ENCODE measurements around the gene EPHA2. TPM values are rescaled to one million over a fixed set of nuclear protein-coding genes. Genes with fewer than 3 reads are reported as not detected.

EPHA2 gene
- total and polyA plus RNA-seq, 2 experiments from 2014 or later: 7.5 to 51.2 TPM

DNA sequence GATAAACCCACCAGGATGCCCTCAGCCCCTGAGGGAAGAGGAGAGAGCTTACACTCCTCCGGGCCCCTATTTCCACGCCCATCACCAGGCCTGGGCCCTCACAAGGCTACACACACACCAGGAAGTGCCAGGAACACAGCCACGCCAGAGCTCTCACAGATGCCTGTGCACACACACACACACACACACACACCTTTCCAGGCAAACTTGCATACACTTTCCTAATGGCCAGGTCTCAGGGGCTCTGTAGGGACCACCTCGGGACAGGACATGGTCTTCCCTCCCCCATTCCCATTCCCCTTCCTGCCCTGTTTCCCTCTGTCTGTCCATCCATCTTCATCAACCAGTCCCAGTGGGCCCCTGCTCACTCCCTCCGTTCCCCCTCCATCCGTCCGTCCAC is 9.7 kb upstream of the EPHA2 start:
- H3K27me3 Mint-ChIP-seq (ENCODE audit: insufficient read depth, low read depth, poor library complexity): peaks cover 37% of the 10 kb centered on the region
- H3K4me2 ChIP-seq: no peak overlapping the region
- no peak for DNase-seq (ENCODE audit: low spot score)
- no peaks in the 10 kb centered on the region; the same call in 1 of the 2 replicates for H3K36me3 ChIP-seq (ENCODE audit: insufficient read depth)
- peaks cover 4% of the 10 kb centered on the region; the same call in 1 of the 2 replicates for H3K27me3 ChIP-seq (ENCODE audit: insufficient read depth)
- H3K4me1 ChIP-seq (ENCODE audit: insufficient read depth): peaks cover 54% of the 10 kb centered on the region
- H2AFZ ChIP-seq: no peak overlapping the region
- H3K27ac ChIP-seq (ENCODE audit: low read depth): no peak overlapping the region
- no peak overlapping the region for H3K4me3 ChIP-seq
- no peak for ATAC-seq
- peaks cover 55% of the 10 kb centered on the region for H3K4me1 Mint-ChIP-seq
- H3K79me2 ChIP-seq (replicated peaks; ENCODE audit: insufficient read depth): no peaks in the 10 kb centered on the region
- no peak overlapping the region; the same call in 2 of the 3 replicates for H3K4me3 Mint-ChIP-seq
- no peaks in the 10 kb centered on the region for H4K20me1 ChIP-seq (replicated peaks; ENCODE audit: insufficient read depth)
- no peak for TF ChIP-seq EZH2 (IDR thresholded peaks at IDR 0.05; ENCODE audit: low read depth, unreplicated experiment)
- no peak for TF ChIP-seq ZNF114 (CRISPR knock-in tag; IDR thresholded peaks at IDR 0.05)
- H3K9me2 ChIP-seq (ENCODE audit: insufficient read depth): no peaks in the 10 kb centered on the region
- H3K9me3 Mint-ChIP-seq: no peaks in the 10 kb centered on the region
- peaks cover 26% of the 10 kb centered on the region for H3F3A ChIP-seq (replicated peaks; ENCODE audit: low read depth)
- H3K27ac Mint-ChIP-seq: no peak overlapping the region; the same call in 1 of the 2 replicates
- no peaks in the 10 kb centered on the region for H3K36me3 Mint-ChIP-seq (ENCODE audit: low read depth)

DNA sequence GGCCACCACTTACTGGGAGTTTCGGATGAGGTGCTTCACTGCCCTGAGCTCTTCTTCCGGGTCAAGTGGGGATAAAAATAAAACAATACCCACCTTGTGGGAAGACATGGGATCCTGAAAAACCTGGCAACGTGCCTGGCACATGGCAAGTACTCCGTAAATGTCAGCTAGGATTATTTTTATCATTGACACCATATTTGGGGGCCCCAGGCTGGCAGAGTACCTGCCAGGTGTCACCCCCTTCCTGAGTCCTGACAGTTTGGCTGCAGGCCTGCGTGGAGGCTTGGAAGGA is 9.2 kb upstream of the EPHA2 start:
- H4K20me1 ChIP-seq (replicated peaks; ENCODE audit: insufficient read depth): no peaks in the 10 kb centered on the region
- H3K4me1 ChIP-seq (ENCODE audit: insufficient read depth): peaks cover 54% of the 10 kb centered on the region
- no peaks in the 10 kb centered on the region for H3K9me2 ChIP-seq (ENCODE audit: insufficient read depth)
- no peaks in the 10 kb centered on the region for H3K79me2 ChIP-seq (replicated peaks; ENCODE audit: insufficient read depth)
- H2AFZ ChIP-seq: no peak overlapping the region
- no peaks in the 10 kb centered on the region; the same call in 1 of the 2 replicates for H3K36me3 ChIP-seq (ENCODE audit: insufficient read depth)
- Mint-ChIP-seq H3K4me1 (peaks cover 55% of the 10 kb centered on the region), H3K9me3 (no peaks in the 10 kb centered on the region), H3K36me3 (ENCODE audit: low read depth) (no peaks in the 10 kb centered on the region), H3K27me3 (ENCODE audit: insufficient read depth, low read depth, poor library complexity) (peaks cover 37% of the 10 kb centered on the region), H3K27ac (peak overlapping the region; percentile 56), H3K4me3 (peak overlapping the region; percentile 11; the same call in 1 of the 3 replicates)
- no peak for TF ChIP-seq STAT1 (IDR thresholded peaks at IDR 0.05; ENCODE audit: unreplicated experiment)
- no peak overlapping the region for H3K4me2 ChIP-seq
- ATAC-seq (no peak), DNase-seq (ENCODE audit: low spot score) (no peak)
- H3K4me3 ChIP-seq: no peak overlapping the region
- H3K27me3 ChIP-seq (ENCODE audit: insufficient read depth): peaks cover 4% of the 10 kb centered on the region; the same call in 1 of the 2 replicates
- no peak overlapping the region for H3K27ac ChIP-seq (ENCODE audit: low read depth)
- H3F3A ChIP-seq (replicated peaks; ENCODE audit: low read depth): peaks cover 26% of the 10 kb centered on the region

DNA sequence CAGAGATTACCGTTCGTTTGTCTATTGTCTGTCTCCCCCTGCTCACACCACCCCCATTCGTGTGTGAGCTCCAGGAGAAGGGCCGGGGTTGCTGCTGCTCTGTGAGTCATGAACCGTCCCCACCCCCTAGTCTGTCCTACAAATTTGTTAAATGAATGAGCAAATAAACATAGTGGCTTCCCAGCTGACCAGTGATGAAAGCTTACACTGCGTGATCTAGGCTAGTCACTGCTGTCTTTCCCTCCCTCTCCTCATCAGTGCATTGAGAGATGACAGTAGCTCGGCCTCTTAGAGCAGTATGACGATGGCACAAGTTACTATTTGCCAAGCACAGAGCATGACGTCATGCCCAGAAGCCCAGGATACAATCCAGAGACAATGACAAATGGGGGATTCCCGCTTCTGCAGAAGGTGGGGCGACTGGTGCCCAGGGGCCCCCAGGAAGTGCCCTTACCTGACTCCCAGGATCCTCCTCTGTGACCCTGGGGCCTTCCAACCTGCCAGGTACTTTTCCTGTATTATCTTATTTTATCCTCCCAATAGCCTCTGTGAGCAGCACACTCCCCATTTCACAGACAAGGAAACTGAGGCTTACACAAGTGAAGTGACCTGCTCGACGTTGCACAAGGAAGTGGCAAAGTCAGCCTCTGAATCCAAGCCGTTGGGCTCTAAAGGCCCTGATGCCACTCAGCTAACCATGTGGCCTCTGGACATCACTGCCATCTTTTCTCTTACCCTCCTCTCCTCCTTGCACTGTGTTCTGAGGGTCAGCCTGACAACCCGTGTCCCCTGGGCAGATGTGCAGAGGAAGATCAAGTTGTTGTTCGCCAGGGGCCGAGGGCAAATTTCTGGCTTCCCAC is 8.6 kb upstream of the EPHA2 start:
- H3K9me2 ChIP-seq (ENCODE audit: insufficient read depth): no peaks in the 10 kb centered on the region
- H3K27me3 ChIP-seq (ENCODE audit: insufficient read depth): peaks cover 4% of the 10 kb centered on the region; the same call in 1 of the 2 replicates
- no peak overlapping the region; the same call in 2 of the 3 replicates for H3K4me3 Mint-ChIP-seq
- DNase-seq (ENCODE audit: low spot score): no peak
- H3K9me3 Mint-ChIP-seq: no peaks in the 10 kb centered on the region
- H3K36me3 Mint-ChIP-seq (ENCODE audit: low read depth): no peaks in the 10 kb centered on the region
- peaks cover 26% of the 10 kb centered on the region for H3F3A ChIP-seq (replicated peaks; ENCODE audit: low read depth)
- no peak overlapping the region for H3K4me3 ChIP-seq
- no peak overlapping the region for H2AFZ ChIP-seq
- H3K4me2 ChIP-seq: 0 out of 2 replicates have a peak overlapping the region, but pooled peaks have one; percentile 32
- H4K20me1 ChIP-seq (replicated peaks; ENCODE audit: insufficient read depth): no peaks in the 10 kb centered on the region
- no peaks in the 10 kb centered on the region for H3K79me2 ChIP-seq (replicated peaks; ENCODE audit: insufficient read depth)
- no peak overlapping the region for H3K27ac ChIP-seq (ENCODE audit: low read depth)
- peak overlapping the region; percentile 58 for H3K27ac Mint-ChIP-seq
- H3K4me1 ChIP-seq (ENCODE audit: insufficient read depth): peaks cover 54% of the 10 kb centered on the region
- H3K27me3 Mint-ChIP-seq (ENCODE audit: insufficient read depth, low read depth, poor library complexity): peaks cover 32% of the 10 kb centered on the region
- H3K4me1 Mint-ChIP-seq: peaks cover 55% of the 10 kb centered on the region
- no peaks in the 10 kb centered on the region for H3K36me3 ChIP-seq (ENCODE audit: insufficient read depth)
- no peak for ATAC-seq
- no peak for TF ChIP-seq EZH2phosphoT487 (IDR thresholded peaks at IDR 0.05; ENCODE audit: unreplicated experiment)
- TF ChIP-seq ZNF114 (CRISPR knock-in tag; IDR thresholded peaks at IDR 0.05): no peak
- no peak for TF ChIP-seq POLR2AphosphoS5 (IDR thresholded peaks at IDR 0.05; ENCODE audit: low read depth)
- TF ChIP-seq STAT1 (IDR thresholded peaks at IDR 0.05; ENCODE audit: unreplicated experiment): no peak
- no peak for TF ChIP-seq JUNB (IDR thresholded peaks at IDR 0.05; ENCODE audit: unreplicated experiment)
- TF ChIP-seq EZH2 (IDR thresholded peaks at IDR 0.05; ENCODE audit: low read depth, unreplicated experiment): no peak
- TF ChIP-seq, protein P1, sequence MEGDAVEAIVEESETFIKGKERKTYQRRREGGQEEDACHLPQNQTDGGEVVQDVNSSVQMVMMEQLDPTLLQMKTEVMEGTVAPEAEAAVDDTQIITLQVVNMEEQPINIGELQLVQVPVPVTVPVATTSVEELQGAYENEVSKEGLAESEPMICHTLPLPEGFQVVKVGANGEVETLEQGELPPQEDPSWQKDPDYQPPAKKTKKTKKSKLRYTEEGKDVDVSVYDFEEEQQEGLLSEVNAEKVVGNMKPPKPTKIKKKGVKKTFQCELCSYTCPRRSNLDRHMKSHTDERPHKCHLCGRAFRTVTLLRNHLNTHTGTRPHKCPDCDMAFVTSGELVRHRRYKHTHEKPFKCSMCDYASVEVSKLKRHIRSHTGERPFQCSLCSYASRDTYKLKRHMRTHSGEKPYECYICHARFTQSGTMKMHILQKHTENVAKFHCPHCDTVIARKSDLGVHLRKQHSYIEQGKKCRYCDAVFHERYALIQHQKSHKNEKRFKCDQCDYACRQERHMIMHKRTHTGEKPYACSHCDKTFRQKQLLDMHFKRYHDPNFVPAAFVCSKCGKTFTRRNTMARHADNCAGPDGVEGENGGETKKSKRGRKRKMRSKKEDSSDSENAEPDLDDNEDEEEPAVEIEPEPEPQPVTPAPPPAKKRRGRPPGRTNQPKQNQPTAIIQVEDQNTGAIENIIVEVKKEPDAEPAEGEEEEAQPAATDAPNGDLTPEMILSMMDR (conservative IDR thresholded peaks at IDR 0.05; ENCODE audit: low read depth in 2 of 2): no peak
- TF ChIP-seq NANOG (IDR thresholded peaks at IDR 0.05; ENCODE audit: borderline replicate concordance): no peak
- TF ChIP-seq, protein P2, sequence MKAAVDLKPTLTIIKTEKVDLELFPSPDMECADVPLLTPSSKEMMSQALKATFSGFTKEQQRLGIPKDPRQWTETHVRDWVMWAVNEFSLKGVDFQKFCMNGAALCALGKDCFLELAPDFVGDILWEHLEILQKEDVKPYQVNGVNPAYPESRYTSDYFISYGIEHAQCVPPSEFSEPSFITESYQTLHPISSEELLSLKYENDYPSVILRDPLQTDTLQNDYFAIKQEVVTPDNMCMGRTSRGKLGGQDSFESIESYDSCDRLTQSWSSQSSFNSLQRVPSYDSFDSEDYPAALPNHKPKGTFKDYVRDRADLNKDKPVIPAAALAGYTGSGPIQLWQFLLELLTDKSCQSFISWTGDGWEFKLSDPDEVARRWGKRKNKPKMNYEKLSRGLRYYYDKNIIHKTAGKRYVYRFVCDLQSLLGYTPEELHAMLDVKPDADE (IDR thresholded peaks at IDR 0.05): no peak
- TF ChIP-seq, protein P3, sequence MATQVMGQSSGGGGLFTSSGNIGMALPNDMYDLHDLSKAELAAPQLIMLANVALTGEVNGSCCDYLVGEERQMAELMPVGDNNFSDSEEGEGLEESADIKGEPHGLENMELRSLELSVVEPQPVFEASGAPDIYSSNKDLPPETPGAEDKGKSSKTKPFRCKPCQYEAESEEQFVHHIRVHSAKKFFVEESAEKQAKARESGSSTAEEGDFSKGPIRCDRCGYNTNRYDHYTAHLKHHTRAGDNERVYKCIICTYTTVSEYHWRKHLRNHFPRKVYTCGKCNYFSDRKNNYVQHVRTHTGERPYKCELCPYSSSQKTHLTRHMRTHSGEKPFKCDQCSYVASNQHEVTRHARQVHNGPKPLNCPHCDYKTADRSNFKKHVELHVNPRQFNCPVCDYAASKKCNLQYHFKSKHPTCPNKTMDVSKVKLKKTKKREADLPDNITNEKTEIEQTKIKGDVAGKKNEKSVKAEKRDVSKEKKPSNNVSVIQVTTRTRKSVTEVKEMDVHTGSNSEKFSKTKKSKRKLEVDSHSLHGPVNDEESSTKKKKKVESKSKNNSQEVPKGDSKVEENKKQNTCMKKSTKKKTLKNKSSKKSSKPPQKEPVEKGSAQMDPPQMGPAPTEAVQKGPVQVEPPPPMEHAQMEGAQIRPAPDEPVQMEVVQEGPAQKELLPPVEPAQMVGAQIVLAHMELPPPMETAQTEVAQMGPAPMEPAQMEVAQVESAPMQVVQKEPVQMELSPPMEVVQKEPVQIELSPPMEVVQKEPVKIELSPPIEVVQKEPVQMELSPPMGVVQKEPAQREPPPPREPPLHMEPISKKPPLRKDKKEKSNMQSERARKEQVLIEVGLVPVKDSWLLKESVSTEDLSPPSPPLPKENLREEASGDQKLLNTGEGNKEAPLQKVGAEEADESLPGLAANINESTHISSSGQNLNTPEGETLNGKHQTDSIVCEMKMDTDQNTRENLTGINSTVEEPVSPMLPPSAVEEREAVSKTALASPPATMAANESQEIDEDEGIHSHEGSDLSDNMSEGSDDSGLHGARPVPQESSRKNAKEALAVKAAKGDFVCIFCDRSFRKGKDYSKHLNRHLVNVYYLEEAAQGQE (IDR thresholded peaks at IDR 0.05; ENCODE audit: unreplicated experiment): no peak
- no peak for TF ChIP-seq ZNF331 (CRISPR knock-in tag; IDR thresholded peaks at IDR 0.05; ENCODE audit: low read depth)

Measured in GM23338 (cell line).